GM08714 (cell line): Measurements from ENCODE around the gene FASN.

Source experiments
- H3K4me3 ChIP-seq: fragments of 200-500 bp; sonication (Bioruptor generic); 2 replicates; pipeline ENCODE4 v1.5.1; 2014; ENCODE audit warnings: mild to moderate bottlenecking, low read length, inconsistent platforms
- ZNF274 ChIP-seq: IDR thresholded peaks from 2 replicates; pipeline ENCODE4 v1.6.1; 2012; ENCODE audit warnings: mild to moderate bottlenecking, low read depth, low read length

The FASN gene

GRCh38 chr17:82090549-82091263 is 7.3 kb downstream of the FASN start:
- H3K4me3 ChIP-seq, result no peak overlapping the region
- TF ChIP-seq ZNF274, result no peak

GRCh38 chr17:82089723-82090548 is 8.1 kb downstream of the FASN start:
- H3K4me3 ChIP-seq, result no peak overlapping the region
- TF ChIP-seq ZNF274, result no peak

GRCh38 chr17:82088838-82089722 is 9.0 kb downstream of the FASN start:
- TF ChIP-seq ZNF274, result no peak
- no peak overlapping the region for H3K4me3 ChIP-seq

- H3K4me3 ChIP-seq, result no peak overlapping the region
- TF ChIP-seq ZNF274, result no peak
Measured at GRCh38 chr17:82087961-82088837, 9.8 kb downstream of the FASN start.

- no peak overlapping the region for H3K4me3 ChIP-seq
- no peak for TF ChIP-seq ZNF274
Measured at GRCh38 chr17:82086941-82087906, 10.8 kb downstream of the FASN start.

- no peak overlapping the region for H3K4me3 ChIP-seq
- no peak for TF ChIP-seq ZNF274
Measured at GRCh38 chr17:82085931-82086764, 11.9 kb downstream of the FASN start.

- H3K4me3 ChIP-seq, result no peak overlapping the region
- TF ChIP-seq ZNF274, result no peak
Measured at GRCh38 chr17:82085031-82085861, 12.8 kb downstream of the FASN start.

- TF ChIP-seq ZNF274, result no peak
Measured at GRCh38 chr17:82084373-82085030, 13.5 kb downstream of the FASN start.

GRCh38 chr17:82083533-82084359 is 14.3 kb downstream of the FASN start:
- no peak for TF ChIP-seq ZNF274
- no peak overlapping the region for H3K4me3 ChIP-seq

More at GRCh38 chr17:82084373-82085030, 13.5 kb downstream of the FASN start:
- H3K4me3 ChIP-seq, result no peak overlapping the region
